PC-9 (cell line): ENCODE results near the gene PDIA6. TPM values are rescaled to one million over a fixed set of nuclear protein-coding genes. Genes with fewer than 3 reads are reported as not detected.

ENCODE experiments used
- BruUV-seq: library from RNA; stranded (reverse); fragments of 400-500 nt; replicated peaks from 2 replicates; lab custom pipeline; 2021; lab: Mats Ljungman, UMichigan
- CTCF ChIA-PET: fragments of 300-600 bp; sonication (Branson Sonifier 250); formaldehyde crosslinking; loops from one replicate; lab custom pipeline; 2022; ENCODE audit warnings: antibody characterized with exemption; lab: Charles Lee
- POLR2A ChIA-PET: fragments of 300-600 bp; sonication (Branson Sonifier 250); formaldehyde crosslinking; loops from one replicate; lab custom pipeline; 2022; ENCODE audit warnings: antibody characterized with exemption; ENCODE audit not compliant: unreplicated experiment; lab: Charles Lee
- DNase-seq, 2 experiments: peaks; one replicate each; pipeline versions ENCODE4 v3.0.0 to v3.0.0-alpha.2; 2015 to 2022; ENCODE audit warnings: mixed read lengths in 1 of 2
- H2AFZ ChIP-seq: fragments of 200-600 bp; sonication (generic); 2 replicates; pipeline ENCODE4 v1.8.1; 2017; ENCODE audit warnings: antibody characterized with exemption
- H3F3A ChIP-seq: fragments of 200-600 bp; sonication (generic); 2 replicates; pipeline ENCODE4 v1.8.1; 2017; ENCODE audit warnings: antibody characterized with exemption, mild to moderate bottlenecking, low read depth; ENCODE audit not compliant: insufficient read depth
- H3K27ac ChIP-seq: fragments of 200-600 bp; sonication (generic); 2 replicates; pipeline ENCODE4 v1.6.1; 2016; ENCODE audit warnings: mixed run types
- H3K27me3 ChIP-seq: fragments of 200-600 bp; sonication (generic); 2 replicates; pipeline ENCODE4 v1.6.1; 2016; ENCODE audit warnings: low read depth, mixed run types; ENCODE audit not compliant: insufficient read depth
- H3K36me3 ChIP-seq: fragments of 200-600 bp; sonication (generic); 2 replicates; pipeline ENCODE4 v1.6.1; 2016; ENCODE audit warnings: low read depth, mixed run types
- H3K4me1 ChIP-seq: fragments of 200-600 bp; sonication (generic); replicated peaks from 2 replicates; pipeline ENCODE4 v1.6.1; 2016; ENCODE audit warnings: mixed run types; ENCODE audit not compliant: insufficient read depth
- H3K4me2 ChIP-seq: fragments of 200-600 bp; sonication (generic); 2 replicates; pipeline ENCODE4 v1.6.1; 2017; ENCODE audit warnings: mixed run types
- H3K4me3 ChIP-seq: fragments of 200-600 bp; sonication (generic); 2 replicates; pipeline ENCODE4 v1.6.1; 2016; ENCODE audit warnings: mixed run types
- H3K79me2 ChIP-seq: fragments of 200-600 bp; sonication (generic); 2 replicates; pipeline ENCODE4 v1.6.1; 2017; ENCODE audit warnings: low read depth, mixed run types
- H3K9me2 ChIP-seq: fragments of 200-600 bp; sonication (generic); 2 replicates; pipeline ENCODE4 v1.8.1; 2017; ENCODE audit warnings: mild to moderate bottlenecking; ENCODE audit not compliant: insufficient read depth
- H3K9me3 ChIP-seq: fragments of 200-600 bp; sonication (generic); 2 replicates; pipeline ENCODE4 v1.8.1; 2016; ENCODE audit warnings: low read depth; ENCODE audit not compliant: insufficient read depth
- H4K20me1 ChIP-seq: fragments of 200-600 bp; sonication (generic); 2 replicates; pipeline ENCODE4 v1.8.1; 2017; ENCODE audit not compliant: insufficient read depth
- CTCF ChIP-seq: fragments of 200-600 bp; sonication (generic); conservative IDR thresholded peaks from 2 replicates; pipeline ENCODE4 v1.6.1; 2017; ENCODE audit warnings: mixed run types, antibody characterized with exemption, mild to moderate bottlenecking, moderate library complexity
- EZH2 ChIP-seq: fragments of 200-600 bp; sonication (generic); IDR thresholded peaks from 2 replicates; pipeline ENCODE4 v1.8.0; 2017; ENCODE audit warnings: antibody characterized with exemption, low read depth
- intact Hi-C: fragments of 100-400 bp; cut with micrococcal nuclease; formaldehyde crosslinking; loops from one replicate; pipeline ENCODE4 v1.10.0; 2022; ENCODE audit not compliant: unreplicated experiment
- total RNA-seq: library from RNA; stranded (reverse); gene quantifications from 2 replicates; pipeline ENCODE4 v1.2.3, GENCODE V29; 2021

The PDIA6 gene
- total RNA-seq, 1 experiment from 2014 or later = 170 TPM

- no peaks in the 10 kb centered on the region for H3F3A ChIP-seq
- H3K4me2 ChIP-seq = no peak overlapping the region
- H4K20me1 ChIP-seq = no peaks in the 10 kb centered on the region
- no peak overlapping the region for H3K4me3 ChIP-seq
- H3K36me3 ChIP-seq = no peaks in the 10 kb centered on the region
- H3K9me2 ChIP-seq = no peaks in the 10 kb centered on the region
- TF ChIP-seq CTCF = no peak
- no peak for TF ChIP-seq EZH2
- H3K27me3 ChIP-seq = peaks cover 41% of the 10 kb centered on the region
- no peak overlapping the region for H3K27ac ChIP-seq
- no peak for DNase-seq
- H2AFZ ChIP-seq = no peak overlapping the region
- BruUV-seq = no TSS peak
- ChIA-PET CTCF (interaction anchor here (1.1 to 2.0 kb wide), 4 partner anchors 33 to 298 kb away, joined by 3 to 16 read pairs (median 4); no protein-coding TSS in a partner anchor), POLR2A (no interaction called here)
- H3K4me1 ChIP-seq = no peaks in the 10 kb centered on the region
- intact Hi-C loops = no loop called here
- H3K79me2 ChIP-seq = no peaks in the 10 kb centered on the region
- H3K9me3 ChIP-seq = no peaks in the 10 kb centered on the region
Observed at GRCh38 chr2:10831400-10831985, 18.9 kb upstream of the PDIA6 start.

GRCh38 chr2:10830641-10831399 is 18.2 kb upstream of the PDIA6 start:
- no peak for DNase-seq
- POLR2A ChIA-PET = no interaction called here
- peaks cover 48% of the 10 kb centered on the region for H3K27me3 ChIP-seq
- TF ChIP-seq CTCF (no peak), EZH2 (no peak)
- intact Hi-C loops = no loop called here
- no peaks in the 10 kb centered on the region for H3K79me2 ChIP-seq
- no peaks in the 10 kb centered on the region for H3F3A ChIP-seq
- no peak overlapping the region for H3K27ac ChIP-seq
- no peaks in the 10 kb centered on the region for H3K4me1 ChIP-seq
- no peak overlapping the region for H2AFZ ChIP-seq
- no peaks in the 10 kb centered on the region for H3K9me2 ChIP-seq
- H3K36me3 ChIP-seq = no peaks in the 10 kb centered on the region
- CTCF ChIA-PET = interaction anchor here (1.1 kb wide), 1 partner anchor 32 kb away, joined by 3 read pairs; no protein-coding TSS in a partner anchor
- H3K9me3 ChIP-seq = no peaks in the 10 kb centered on the region
- no peak overlapping the region for H3K4me3 ChIP-seq
- H3K4me2 ChIP-seq = no peak overlapping the region
- no peaks in the 10 kb centered on the region for H4K20me1 ChIP-seq
- BruUV-seq = no TSS peak

- H3K27me3 ChIP-seq = peaks cover 54% of the 10 kb centered on the region
- intact Hi-C loops = no loop called here
- ChIA-PET POLR2A (no interaction called here), CTCF (no interaction called here)
- no peaks in the 10 kb centered on the region for H3F3A ChIP-seq
- TF ChIP-seq EZH2 (no peak), CTCF (no peak)
- no peaks in the 10 kb centered on the region for H3K9me3 ChIP-seq
- H2AFZ ChIP-seq = no peak overlapping the region
- no peak overlapping the region for H3K4me2 ChIP-seq
- no peaks in the 10 kb centered on the region for H3K79me2 ChIP-seq
- H3K36me3 ChIP-seq = no peaks in the 10 kb centered on the region
- no peaks in the 10 kb centered on the region for H3K4me1 ChIP-seq
- no peak for DNase-seq
- H4K20me1 ChIP-seq = no peaks in the 10 kb centered on the region
- BruUV-seq = no TSS peak
- no peaks in the 10 kb centered on the region for H3K9me2 ChIP-seq
- H3K4me3 ChIP-seq = no peak overlapping the region
- H3K27ac ChIP-seq = no peak overlapping the region
Observed at GRCh38 chr2:10830203-10830602, 17.6 kb upstream of the PDIA6 start.
